ENCODE measurements around the gene MYRIP.

DNA sequence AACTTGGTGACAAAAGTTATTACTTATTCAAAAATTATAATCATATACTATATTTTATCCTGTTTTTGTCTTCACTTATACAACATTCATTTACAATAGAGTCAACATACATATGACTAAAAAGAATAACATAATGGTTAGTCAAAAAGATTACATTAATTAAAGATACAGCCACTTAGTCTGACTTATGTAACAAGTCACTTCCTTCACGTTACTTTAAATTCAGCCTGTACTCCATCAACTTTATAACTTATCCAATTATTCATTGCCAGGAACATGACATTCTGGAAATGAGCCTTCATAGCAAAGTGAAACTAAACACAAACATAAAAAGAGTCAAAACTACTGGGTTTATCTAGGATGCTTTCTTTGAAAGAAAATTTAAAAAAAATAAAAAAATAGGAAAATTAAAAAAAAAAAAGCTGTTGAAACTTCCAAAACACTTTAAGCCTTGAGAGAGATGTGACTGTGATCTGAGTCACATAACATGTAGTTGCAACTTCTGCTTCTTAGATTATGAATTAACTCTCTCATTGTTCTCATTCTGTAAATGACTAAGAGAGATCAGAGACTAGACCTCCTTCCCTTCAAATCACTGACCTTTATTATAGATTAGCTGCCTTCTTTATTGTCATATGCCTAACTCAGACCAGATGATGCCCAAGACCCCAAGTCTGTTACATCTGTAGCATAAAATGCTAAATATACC lies 107.8 kb downstream of the MYRIP start:
- TF ChIP-seq, protein P1, sequence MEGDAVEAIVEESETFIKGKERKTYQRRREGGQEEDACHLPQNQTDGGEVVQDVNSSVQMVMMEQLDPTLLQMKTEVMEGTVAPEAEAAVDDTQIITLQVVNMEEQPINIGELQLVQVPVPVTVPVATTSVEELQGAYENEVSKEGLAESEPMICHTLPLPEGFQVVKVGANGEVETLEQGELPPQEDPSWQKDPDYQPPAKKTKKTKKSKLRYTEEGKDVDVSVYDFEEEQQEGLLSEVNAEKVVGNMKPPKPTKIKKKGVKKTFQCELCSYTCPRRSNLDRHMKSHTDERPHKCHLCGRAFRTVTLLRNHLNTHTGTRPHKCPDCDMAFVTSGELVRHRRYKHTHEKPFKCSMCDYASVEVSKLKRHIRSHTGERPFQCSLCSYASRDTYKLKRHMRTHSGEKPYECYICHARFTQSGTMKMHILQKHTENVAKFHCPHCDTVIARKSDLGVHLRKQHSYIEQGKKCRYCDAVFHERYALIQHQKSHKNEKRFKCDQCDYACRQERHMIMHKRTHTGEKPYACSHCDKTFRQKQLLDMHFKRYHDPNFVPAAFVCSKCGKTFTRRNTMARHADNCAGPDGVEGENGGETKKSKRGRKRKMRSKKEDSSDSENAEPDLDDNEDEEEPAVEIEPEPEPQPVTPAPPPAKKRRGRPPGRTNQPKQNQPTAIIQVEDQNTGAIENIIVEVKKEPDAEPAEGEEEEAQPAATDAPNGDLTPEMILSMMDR (conservative IDR thresholded peaks at IDR 0.05; ENCODE audit: low read depth in 2 of 2), result no peak
- TF ChIP-seq, protein P2, sequence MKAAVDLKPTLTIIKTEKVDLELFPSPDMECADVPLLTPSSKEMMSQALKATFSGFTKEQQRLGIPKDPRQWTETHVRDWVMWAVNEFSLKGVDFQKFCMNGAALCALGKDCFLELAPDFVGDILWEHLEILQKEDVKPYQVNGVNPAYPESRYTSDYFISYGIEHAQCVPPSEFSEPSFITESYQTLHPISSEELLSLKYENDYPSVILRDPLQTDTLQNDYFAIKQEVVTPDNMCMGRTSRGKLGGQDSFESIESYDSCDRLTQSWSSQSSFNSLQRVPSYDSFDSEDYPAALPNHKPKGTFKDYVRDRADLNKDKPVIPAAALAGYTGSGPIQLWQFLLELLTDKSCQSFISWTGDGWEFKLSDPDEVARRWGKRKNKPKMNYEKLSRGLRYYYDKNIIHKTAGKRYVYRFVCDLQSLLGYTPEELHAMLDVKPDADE (IDR thresholded peaks at IDR 0.05), result no peak
